A673 (cell line): Measurements from ENCODE around the gene ADAMTS10. TPM values are rescaled to one million over a fixed set of nuclear protein-coding genes. Genes with fewer than 3 reads are reported as not detected.
A peak's percentile ranks its signal among the peaks of the same experiment; 100 is the strongest.
"Not testable (repeated sequence)": the region's sequence is repeated elsewhere in the genome, so short reads cannot be mapped to it uniquely, and the experiment has no call there.

Experiments used
- BruUV-seq: library from RNA; stranded (reverse); fragments of 400-500 nt; replicated peaks from 2 replicates; lab custom pipeline; 2021; lab: Mats Ljungman, UMichigan
- CTCF ChIA-PET: fragments of 300-600 bp; sonication (Branson Sonifier 250); formaldehyde crosslinking; loops from one replicate; lab custom pipeline; 2022; ENCODE audit warnings: antibody characterized with exemption; lab: Charles Lee
- POLR2A ChIA-PET: fragments of 300-600 bp; sonication (Branson Sonifier 250); formaldehyde crosslinking; loops from one replicate; lab custom pipeline; 2022; ENCODE audit warnings: antibody characterized with exemption; ENCODE audit not compliant: low non-redundant PET; lab: Charles Lee
- DNase-seq: peaks from one replicate; pipeline ENCODE4 v3.0.0-alpha.2; 2015; ENCODE audit warnings: low spot score
- H3K27ac ChIP-seq: fragments of 200-600 bp; sonication (generic); 2 replicates; pipeline ENCODE4 v1.5.1; 2016; ENCODE audit warnings: mixed run types, low read depth, mild to moderate bottlenecking, mixed read lengths, antibody characterized with exemption, low read length; ENCODE audit not compliant: poor library complexity, severe bottlenecking
- H3K27me3 ChIP-seq: fragments of 200-600 bp; sonication (generic); replicated peaks from 2 replicates; pipeline ENCODE4 v1.6.1; 2017; ENCODE audit warnings: mixed run types, low read depth, mild to moderate bottlenecking, mixed read lengths, antibody characterized with exemption, low read length; ENCODE audit not compliant: insufficient read depth, poor library complexity
- H3K36me3 ChIP-seq: fragments of 200-600 bp; sonication (generic); 2 replicates; pipeline ENCODE4 v1.6.1; 2016; ENCODE audit warnings: mixed run types, mild to moderate bottlenecking, mixed read lengths, antibody characterized with exemption, low read length; ENCODE audit not compliant: insufficient read depth, poor library complexity, severe bottlenecking
- H3K4me1 ChIP-seq: fragments of 200-600 bp; sonication (generic); 2 replicates; pipeline ENCODE4 v1.6.1; 2017; ENCODE audit warnings: mixed run types, mild to moderate bottlenecking, mixed read lengths, antibody characterized with exemption, low read length; ENCODE audit not compliant: insufficient read depth, poor library complexity, severe bottlenecking
- H3K4me3 ChIP-seq: fragments of 200-600 bp; sonication (generic); 2 replicates; pipeline ENCODE4 v1.5.1; 2016; ENCODE audit warnings: low read depth, mixed run types, mild to moderate bottlenecking, mixed read lengths, low read length; ENCODE audit not compliant: poor library complexity, severe bottlenecking
- H3K9me3 ChIP-seq: fragments of 200-600 bp; sonication (generic); 2 replicates; pipeline ENCODE4 v1.6.1; 2016; ENCODE audit warnings: mixed run types, low read depth, mild to moderate bottlenecking, mixed read lengths, antibody characterized with exemption, low read length; ENCODE audit not compliant: poor library complexity, severe bottlenecking
- CTCF ChIP-seq: fragments of 300-800, 200-600 bp; sonication (generic); conservative IDR thresholded peaks from 2 replicates; pipeline ENCODE4 v1.5.1; 2017; ENCODE audit warnings: low read depth, mild to moderate bottlenecking, antibody characterized with exemption, low read length, moderate library complexity, mixed read lengths
- EZH2 ChIP-seq: fragments of 200-600 bp; sonication (generic); IDR thresholded peaks from 2 replicates; pipeline ENCODE4 v1.6.1; 2017; ENCODE audit warnings: borderline replicate concordance, low read depth, mild to moderate bottlenecking, mixed read lengths, antibody characterized with exemption, low read length; ENCODE audit not compliant: poor library complexity, severe bottlenecking
- intact Hi-C: fragments of 100-400 bp; cut with micrococcal nuclease; formaldehyde crosslinking; loops from one replicate; pipeline ENCODE4 v1.10.0; 2022; ENCODE audit not compliant: unreplicated experiment
- total RNA-seq: library from RNA; stranded (reverse); gene quantifications from 2 replicates; pipeline ENCODE4 v1.2.3, GENCODE V29; 2021

Gene ADAMTS10
- total RNA-seq, 1 experiment from 2014 or later, result 29.5 TPM

DNA sequence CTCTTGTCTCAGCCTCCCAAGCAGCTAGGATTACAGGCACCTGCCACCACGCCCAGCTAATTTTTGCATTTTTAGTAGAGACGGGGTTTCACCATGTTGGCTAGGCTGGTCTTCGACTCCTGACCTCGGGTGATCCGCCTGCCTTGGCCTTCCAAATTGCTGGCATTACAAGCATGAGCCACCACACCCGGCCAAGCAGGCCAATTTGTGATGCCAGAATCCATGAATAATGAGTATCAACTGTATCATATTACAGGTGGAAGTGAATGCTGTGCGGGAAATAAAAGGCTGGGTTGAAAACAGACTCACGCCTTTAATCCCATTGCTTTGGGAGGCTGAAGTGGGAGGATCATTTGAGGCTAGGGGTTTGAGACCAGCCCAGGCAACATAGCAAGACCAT is 16.3 kb upstream of the ADAMTS10 start:
- H3K4me1 ChIP-seq, result peaks cover 17% of the 10 kb centered on the region
- no TSS peak for BruUV-seq
- DNase-seq, result no peak
- CTCF ChIA-PET, result no interaction called here
- H3K4me3 ChIP-seq, result no peak overlapping the region
- TF ChIP-seq CTCF (no peak), EZH2 (no peak)
- POLR2A ChIA-PET, result no interaction called here
- no peaks in the 10 kb centered on the region for H3K9me3 ChIP-seq
- H3K36me3 ChIP-seq, result no peaks in the 10 kb centered on the region
- intact Hi-C loops, result no loop called here
- no peaks in the 10 kb centered on the region for H3K27me3 ChIP-seq
- H3K27ac ChIP-seq, result no peak overlapping the region

DNA sequence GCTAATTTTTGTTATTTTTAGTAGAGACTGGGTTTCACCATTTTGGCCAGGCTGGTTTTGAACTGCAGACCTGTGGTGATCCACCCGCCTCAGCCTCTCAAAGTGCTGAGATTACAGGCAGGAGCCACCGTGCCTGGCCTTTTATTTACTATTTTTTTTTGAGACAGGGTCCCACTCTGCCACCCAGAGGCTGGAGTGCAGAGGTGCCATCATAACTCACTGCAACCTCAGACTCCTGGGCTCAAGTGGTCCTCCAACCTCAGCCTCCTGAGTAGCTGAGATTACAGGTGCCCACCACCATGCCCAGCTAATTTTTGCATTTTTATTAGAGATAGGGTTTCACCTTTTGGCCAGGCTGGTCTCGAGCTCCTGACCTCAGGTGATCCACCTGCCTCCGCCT is 12.4 kb upstream of the ADAMTS10 start:
- H3K27ac ChIP-seq, H3K36me3 ChIP-seq, H3K4me1 ChIP-seq, CTCF ChIA-PET, BruUV-seq, H3K27me3 ChIP-seq, H3K9me3 ChIP-seq, H3K4me3 ChIP-seq, intact Hi-C loops: not testable (repeated sequence)
- DNase-seq, result peak; percentile 48
- peak; percentile 54 for TF ChIP-seq CTCF
- POLR2A ChIA-PET, result interaction anchor here (0.6 kb wide), 1 partner anchor 23 kb away, joined by 3 read pairs; no protein-coding TSS in a partner anchor

DNA sequence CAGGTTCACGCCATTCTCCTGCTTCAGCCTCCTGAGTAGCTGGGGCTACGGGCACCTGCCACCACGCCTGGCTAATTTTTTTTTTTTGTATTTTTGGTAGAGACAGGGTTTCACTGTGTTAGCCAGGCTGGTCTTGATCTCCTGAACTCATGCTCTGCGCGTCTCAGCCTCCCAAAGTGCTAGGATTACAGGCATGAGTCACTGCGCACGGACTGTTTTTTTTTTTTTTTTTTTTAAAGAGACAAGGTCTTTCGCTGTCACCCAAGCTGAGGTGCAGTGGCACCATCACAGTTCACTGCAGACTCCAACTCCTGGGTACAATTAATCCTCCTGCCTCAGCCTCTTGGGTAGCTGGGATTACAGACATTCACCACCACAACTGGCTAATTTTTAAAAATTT is 8.2 kb upstream of the ADAMTS10 start:
- no peaks in the 10 kb centered on the region for H3K36me3 ChIP-seq
- DNase-seq, result no peak
- BruUV-seq, result no TSS peak
- no peak overlapping the region for H3K27ac ChIP-seq
- no peaks in the 10 kb centered on the region for H3K4me1 ChIP-seq
- intact Hi-C loops, result no loop called here
- H3K4me3 ChIP-seq, result no peak overlapping the region
- no peaks in the 10 kb centered on the region for H3K27me3 ChIP-seq
- TF ChIP-seq EZH2 (no peak), CTCF (no peak)
- CTCF ChIA-PET, result interaction anchor here (0.7 kb wide), 1 partner anchor 15 kb away, joined by 7 read pairs; no protein-coding TSS in a partner anchor
- POLR2A ChIA-PET, result no interaction called here
- H3K9me3 ChIP-seq, result no peaks in the 10 kb centered on the region
